Muscle of back (tissue), 11 donors: ENCODE measurements around the gene HSD17B2. TPM values are rescaled to one million over a fixed set of nuclear protein-coding genes. Genes with fewer than 3 reads are reported as not detected.
A peak's percentile ranks its signal among the peaks of the same experiment; 100 is the strongest.
"Not testable (repeated sequence)": the region's sequence is repeated elsewhere in the genome, so short reads cannot be mapped to it uniquely, and the experiment has no call there.

Experiments used
- DNase-seq, 3 donors: peaks; one replicate each; pipeline versions ENCODE4 v3.0.0 to v3.0.0-alpha.2; 2013
- polyA plus RNA-seq, 10 donors: library from polyadenylated mRNA; unstranded; fragments of 120-200 nt; gene quantifications; one replicate each; pipeline ENCODE4 v1.2.1, GENCODE V29; 2013; ENCODE audit not compliant: insufficient read length in 10 of 10

Gene HSD17B2
- polyA plus RNA-seq, 10 donors = 0.20 to 1.8 (median 0.47) TPM

DNA sequence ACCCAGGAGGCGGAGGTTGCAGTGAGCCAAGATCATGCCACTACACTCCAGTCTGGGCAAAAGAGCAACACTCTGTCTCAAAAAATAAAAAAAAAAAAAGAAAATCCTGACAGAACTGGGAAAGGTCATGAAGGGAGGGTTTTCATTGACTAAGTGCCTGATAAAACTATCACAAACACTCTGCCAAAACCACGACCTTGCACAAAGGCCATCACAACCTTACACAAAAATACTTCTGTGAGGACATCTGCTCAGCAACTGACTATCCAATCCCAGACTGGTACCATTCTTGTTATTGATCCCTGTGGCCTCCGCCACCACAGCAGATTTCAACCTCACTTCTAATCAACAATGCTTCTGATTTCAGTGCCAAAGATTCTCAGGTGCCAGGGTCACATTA lies 94.8 kb downstream of the HSD17B2 start:
- DNase-seq = no peak

DNA sequence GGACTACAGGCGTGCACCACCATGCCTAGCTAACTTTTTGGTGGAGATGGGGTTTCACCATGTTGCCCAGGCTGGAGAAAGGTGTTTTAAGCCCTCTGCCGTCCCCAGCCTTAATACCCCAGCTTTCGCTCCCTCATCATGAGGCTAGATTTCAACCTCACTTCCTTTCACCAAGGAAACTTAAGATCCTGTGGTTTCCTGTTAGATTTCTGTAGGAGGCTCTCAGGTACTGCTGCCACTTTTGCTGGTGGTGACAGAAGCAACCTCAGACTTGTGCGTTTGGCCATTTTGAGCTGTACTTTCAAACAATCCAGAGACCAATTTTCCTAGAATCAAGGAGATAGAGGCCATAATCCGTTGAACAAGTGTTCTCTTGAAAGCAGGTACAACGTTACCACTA lies 98.7 kb downstream of the HSD17B2 start:
- DNase-seq = no peak

DNA sequence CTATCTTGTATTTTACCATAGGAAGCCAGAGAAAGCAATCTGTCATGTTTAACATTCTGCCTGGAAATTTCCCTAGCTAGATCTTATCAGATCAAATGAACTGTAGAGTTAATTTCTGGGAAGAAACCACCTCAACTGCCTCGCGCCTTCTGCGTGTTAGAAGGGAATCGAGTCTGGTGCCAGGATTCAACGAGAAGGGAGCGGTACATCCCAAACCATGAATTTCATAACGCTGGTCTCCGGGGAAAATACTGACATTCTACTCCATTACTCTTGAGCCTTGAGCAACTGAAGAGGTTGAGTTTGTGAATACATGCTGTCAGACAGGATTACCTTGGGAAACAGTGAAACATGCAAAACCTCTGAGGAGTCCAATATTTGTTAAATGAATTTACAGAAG lies 99.8 kb downstream of the HSD17B2 start:
- no peak for DNase-seq

DNA sequence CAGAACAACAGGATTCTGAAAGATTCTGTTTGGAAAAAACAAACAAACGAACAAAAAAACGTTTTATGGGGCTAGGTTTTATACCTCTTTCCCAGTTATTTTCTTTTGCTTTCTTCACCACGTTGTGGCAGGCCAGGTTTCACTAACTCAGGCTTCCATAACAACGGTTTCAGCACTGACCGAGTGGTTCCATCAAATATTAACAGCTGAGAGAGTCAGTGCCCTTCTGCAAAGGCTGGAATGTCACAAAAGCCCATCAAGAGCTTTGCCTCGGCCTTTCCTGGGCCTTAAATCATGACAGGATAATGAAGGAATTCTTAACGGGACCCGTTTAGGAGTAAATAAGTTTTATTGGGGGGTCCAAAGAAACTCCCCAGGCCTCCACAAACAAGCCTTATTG lies 100.8 kb downstream of the HSD17B2 start:
- DNase-seq = no peak

DNA sequence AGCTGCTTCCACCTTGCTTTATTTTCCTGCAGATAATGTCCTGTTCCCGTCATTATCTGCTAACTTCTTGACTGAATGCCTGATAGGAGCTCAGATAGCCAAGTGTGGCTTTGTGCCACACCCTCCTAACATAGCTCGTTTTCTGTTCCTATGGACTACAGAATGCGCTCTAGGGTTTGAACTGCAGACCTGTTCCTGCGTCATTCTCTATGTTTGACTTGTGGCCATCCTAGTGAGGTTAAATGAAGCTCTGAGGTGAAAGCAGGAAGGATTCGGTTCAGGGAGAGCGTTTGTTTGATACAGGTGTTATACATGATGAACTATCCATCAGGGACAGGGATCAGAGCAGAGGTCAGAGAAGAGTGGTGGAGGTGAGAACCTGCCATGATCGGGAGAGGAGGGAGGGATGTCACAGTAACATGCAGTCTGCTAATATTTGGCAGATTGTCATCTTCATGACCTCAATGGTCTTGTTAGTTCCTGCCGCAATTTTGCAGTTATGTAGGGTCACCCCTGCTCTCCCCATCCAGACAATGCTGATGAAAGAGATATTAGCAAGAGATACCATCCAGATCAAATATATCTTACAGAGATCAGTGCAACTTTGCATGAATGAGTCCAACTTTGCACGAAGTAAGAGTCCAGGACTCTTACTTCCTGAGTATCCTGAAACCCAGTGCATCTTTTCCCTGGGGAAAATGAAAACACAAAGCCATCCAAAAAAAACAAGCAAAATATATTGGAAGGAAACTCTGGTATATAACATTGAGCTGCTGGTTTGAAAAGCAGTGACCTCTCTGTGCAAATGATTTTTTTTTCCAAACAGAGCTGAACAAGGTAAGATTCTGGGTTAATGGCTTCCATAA lies 102.1 kb downstream of the HSD17B2 start:
- DNase-seq = peak in 2 of 3 donors; percentile 8 to 47

DNA sequence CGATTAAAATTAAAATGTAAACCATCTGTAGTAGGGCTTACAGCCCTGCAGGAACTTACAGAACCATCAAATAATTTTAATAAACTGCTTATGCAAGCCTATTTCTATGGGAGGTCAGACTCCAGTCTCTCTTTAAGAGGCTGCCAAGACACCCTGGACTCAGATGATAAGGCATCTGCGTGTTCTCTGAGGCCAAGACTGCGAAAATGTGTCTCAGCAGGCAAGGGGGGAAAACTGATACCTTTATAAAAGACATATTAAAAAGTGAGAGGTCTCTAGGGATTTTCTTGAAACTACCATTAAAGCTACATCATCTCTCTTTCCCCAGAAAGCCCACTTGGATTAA lies 102.7 kb downstream of the HSD17B2 start:
- peak in 2 of 3 donors; percentile 22 to 52 for DNase-seq

DNA sequence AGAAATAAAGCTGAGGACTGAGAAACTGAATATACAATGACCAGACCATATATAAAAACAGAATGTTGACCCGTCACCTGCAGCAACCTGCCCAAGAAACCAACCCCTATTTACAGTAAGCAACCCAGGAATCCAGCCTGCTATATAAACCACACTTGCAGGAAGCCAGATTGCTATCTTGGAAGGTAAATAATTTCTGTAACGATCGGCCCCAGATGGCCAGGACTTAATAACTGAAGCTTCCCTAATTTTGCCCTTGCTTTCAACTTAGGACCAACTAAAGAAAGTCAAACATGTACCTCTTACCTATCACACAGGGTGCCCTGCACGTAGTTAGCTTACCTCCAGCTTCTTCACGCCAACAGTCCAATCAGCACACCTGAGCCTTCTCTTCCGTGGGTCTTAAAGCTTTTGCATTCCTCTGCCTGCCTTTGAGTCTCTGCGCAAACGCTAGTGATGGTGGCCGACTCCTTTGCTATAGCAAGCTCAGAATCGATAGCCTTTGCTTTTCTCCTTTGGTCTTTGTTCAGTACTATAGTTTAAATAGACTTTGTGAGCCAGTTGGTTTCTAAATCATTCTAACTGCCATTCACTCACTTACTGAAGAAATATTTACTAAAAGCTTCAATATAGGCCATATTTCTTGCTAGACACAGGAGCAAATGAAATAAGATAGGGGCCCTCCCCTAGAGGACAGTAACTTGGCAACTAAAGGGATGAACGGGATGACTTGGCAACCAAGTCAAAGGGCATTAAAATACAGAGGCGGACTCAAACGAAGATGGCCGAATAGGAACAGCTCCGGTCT lies 103.6 kb downstream of the HSD17B2 start:
- no peak for DNase-seq

DNA sequence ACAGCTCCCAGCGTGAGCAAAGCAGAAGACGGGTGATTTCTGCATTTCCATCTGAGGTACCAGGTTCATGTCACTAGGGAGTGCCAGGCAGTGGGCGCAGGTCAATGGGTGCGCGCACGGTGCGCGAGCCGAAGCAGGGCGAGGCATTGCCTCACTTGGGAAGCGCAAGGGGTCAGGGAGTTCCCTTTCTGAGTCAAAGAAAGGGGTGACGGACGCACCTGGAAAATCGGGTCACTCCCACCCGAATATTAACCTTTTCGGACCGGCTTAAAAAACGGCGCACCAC lies 104.2 kb downstream of the HSD17B2 start:
- DNase-seq = not testable (repeated sequence)

DNA sequence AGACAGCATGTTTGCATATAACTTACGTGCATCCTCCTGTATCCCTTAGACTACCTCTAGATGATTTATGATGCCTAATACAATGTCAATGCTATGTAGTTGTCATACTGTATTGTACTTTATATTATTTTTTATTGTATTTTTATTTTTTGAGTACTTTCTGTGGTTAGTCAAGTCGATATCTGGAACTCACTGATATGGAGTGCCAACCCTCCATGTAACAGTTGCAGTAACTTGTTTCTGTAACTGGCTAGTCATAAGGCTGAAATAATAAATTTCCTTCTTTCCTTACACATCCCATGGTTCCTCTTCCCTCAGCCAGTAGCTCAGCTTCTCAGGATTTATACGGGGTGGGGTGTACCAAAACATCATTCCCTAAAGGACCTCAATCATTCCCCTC lies 111.5 kb downstream of the HSD17B2 start:
- DNase-seq = no peak

DNA sequence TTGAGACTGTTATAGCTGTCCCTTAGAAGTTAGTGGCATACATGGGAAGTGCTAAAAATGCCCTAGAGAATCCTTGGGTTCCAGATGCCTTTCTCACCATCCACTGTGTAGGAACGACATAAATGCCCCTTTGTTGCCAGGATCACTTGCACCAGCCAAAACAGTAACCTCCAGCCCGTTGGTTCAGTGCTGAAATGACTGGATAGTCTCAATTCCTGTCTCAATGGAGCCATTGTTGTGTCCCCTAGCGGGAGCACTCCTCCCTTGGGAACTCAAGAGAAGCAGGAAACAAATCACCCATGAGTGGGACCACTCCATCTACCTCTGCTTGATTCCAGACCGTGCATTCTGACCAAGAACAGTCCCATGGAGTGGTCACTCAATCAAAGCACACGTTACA lies 111.9 kb downstream of the HSD17B2 start:
- DNase-seq = no peak

DNA sequence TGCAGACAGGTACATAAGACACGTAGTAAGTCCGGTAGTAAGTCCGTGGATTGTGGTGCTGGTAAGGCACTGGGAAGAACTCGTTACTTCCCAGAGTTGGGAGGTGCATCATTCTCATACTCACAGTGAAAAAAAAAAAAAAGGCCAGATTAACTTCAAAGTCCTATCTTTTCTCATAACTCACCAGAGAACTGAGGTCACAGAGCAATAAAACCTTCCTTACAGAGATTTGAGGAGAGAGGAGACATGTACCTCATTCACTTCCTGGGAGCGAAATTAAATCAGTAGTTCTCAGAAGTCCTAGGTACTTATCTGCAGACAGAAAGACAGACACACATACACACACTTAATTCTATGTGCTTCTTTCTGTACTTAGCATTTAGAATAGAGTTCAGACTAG lies 112.5 kb downstream of the HSD17B2 start:
- no peak for DNase-seq

Other genes starting within 250 kb of the HSD17B2 start
- gene SDR42E1, start 23.8 kb upstream of the HSD17B2 start, polyA plus RNA-seq = 1 to 10 TPM in 3 of 10 donors, under 1 TPM in 7; 0.25 to 1.9 (median 0.71) TPM
- gene MPHOSPH6, start 135.0 kb downstream of the HSD17B2 start, polyA plus RNA-seq = 10 to 100 TPM; 16.4 to 27.1 (median 21.1) TPM